Mucosa of rectum (tissue), 2 donors: ENCODE data around the gene FAM193B.

Source experiments
- H3K27ac ChIP-seq, 2 donors: one replicate each; pipeline ENCODE4 v1.7.0; 2013; ENCODE audit warnings: inconsistent platforms in 2 of 2, low read depth in 2 of 2, low read length in 2 of 2
- H3K27me3 ChIP-seq, 2 donors: one replicate each; pipeline ENCODE4 v1.7.0; 2013; ENCODE audit warnings: low read length in 2 of 2; ENCODE audit not compliant: control insufficient read depth in 2 of 2, insufficient read depth in 2 of 2
- H3K36me3 ChIP-seq, 2 donors: one replicate each; pipeline ENCODE4 v1.7.0; 2013; ENCODE audit warnings: low read length in 2 of 2; ENCODE audit not compliant: control insufficient read depth in 2 of 2, insufficient read depth in 2 of 2
- H3K4me1 ChIP-seq, 2 donors: one replicate each; pipeline ENCODE4 v1.7.0; 2013; ENCODE audit warnings: low read length in 2 of 2, mild to moderate bottlenecking in 1 of 2; ENCODE audit not compliant: control insufficient read depth in 2 of 2, insufficient read depth in 2 of 2
- H3K4me3 ChIP-seq, 2 donors: one replicate each; pipeline ENCODE4 v1.7.0; 2013; ENCODE audit warnings: low read length in 2 of 2
- H3K9ac ChIP-seq, 2 donors: one replicate each; pipeline ENCODE4 v1.7.0; 2013; ENCODE audit warnings: low read length in 2 of 2, low read depth in 1 of 2, mild to moderate bottlenecking in 1 of 2
- H3K9me3 ChIP-seq, 2 donors: one replicate each; pipeline ENCODE4 v1.7.0; 2013; ENCODE audit warnings: low read length in 2 of 2; ENCODE audit not compliant: control insufficient read depth in 2 of 2
- donor health status: healthy.
- donor health status: Normal muscosa, but diverticular disease.

The FAM193B gene

DNA sequence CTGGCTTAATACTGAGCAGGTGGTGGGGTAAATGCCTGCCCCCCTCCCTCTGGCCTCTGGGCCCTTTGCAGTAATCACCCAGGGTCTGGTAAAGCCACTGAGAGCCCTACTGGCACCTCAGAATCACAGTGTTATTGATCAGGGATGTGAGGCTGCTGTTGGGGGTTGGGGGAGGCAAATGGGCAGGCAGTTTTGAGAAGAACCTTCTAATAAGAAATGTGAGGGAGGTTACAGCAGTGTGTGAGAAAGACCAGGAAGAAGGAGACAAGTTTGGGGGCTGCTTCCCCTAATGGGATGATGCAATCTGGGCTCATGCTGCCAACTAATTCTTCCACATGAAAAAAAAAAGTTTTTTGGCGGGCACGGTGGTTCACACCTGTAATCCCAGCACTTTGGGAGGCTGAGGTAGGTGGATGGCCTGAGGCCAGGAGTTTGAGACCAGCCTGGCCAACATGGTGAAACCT lies 42.4 kb upstream of the FAM193B start:
- H3K4me3 ChIP-seq, result no peak overlapping the region
- no peaks in the 10 kb centered on the region for H3K27me3 ChIP-seq
- peaks cover 29 to 35% of the 10 kb centered on the region in 2 donors for H3K36me3 ChIP-seq
- no peaks in the 10 kb centered on the region for H3K9me3 ChIP-seq
- H3K4me1 ChIP-seq, result peaks cover 12 to 14% of the 10 kb centered on the region in 2 donors
- H3K9ac ChIP-seq, result no peak overlapping the region
- H3K27ac ChIP-seq, result no peak overlapping the region

DNA sequence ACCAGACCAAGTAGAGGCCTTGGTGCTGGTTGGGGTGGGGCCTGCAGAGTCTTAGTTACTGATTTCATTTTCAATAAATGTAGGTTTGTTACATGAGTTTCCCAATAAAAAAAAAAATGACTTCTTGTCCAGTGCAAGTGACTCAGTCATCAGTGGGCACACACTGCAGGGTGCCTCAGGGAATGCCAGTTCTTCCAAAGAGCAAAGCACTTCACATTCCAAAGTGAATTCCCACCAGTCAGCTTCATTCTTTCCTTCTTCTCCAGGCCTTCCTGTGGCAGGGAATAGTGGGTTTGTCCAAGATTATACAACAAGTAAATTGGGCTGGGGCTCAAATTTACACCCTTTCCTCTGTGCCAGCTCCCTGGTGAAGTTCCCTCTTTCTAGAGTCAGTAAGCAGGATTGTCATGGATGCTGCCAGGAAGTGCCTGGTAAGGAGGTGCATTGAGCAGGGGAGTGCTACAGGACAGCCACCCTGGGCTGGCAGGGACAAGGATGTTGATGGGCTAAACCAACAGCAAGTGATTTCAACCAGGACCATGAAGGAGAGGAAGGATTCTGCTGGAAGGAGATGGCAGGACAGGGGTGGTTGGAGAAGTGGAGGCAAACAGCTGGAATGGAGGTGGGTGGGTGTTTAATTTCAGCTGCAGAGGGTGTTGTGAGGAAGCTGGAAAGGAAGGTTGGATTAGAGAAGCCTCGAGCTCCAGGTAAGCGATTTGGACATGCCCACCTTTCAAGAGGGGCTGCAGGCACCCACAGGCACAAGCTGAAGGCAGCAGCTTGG lies 41.8 kb upstream of the FAM193B start:
- Histone ChIP-seq H3K4me3 (no peak overlapping the region), H3K4me1 (peaks cover 11 to 12% of the 10 kb centered on the region in 2 donors), H3K27me3 (no peaks in the 10 kb centered on the region), H3K9ac (no peak overlapping the region), H3K36me3 (peaks cover 29 to 35% of the 10 kb centered on the region in 2 donors), H3K27ac (no peak overlapping the region), H3K9me3 (no peaks in the 10 kb centered on the region)

DNA sequence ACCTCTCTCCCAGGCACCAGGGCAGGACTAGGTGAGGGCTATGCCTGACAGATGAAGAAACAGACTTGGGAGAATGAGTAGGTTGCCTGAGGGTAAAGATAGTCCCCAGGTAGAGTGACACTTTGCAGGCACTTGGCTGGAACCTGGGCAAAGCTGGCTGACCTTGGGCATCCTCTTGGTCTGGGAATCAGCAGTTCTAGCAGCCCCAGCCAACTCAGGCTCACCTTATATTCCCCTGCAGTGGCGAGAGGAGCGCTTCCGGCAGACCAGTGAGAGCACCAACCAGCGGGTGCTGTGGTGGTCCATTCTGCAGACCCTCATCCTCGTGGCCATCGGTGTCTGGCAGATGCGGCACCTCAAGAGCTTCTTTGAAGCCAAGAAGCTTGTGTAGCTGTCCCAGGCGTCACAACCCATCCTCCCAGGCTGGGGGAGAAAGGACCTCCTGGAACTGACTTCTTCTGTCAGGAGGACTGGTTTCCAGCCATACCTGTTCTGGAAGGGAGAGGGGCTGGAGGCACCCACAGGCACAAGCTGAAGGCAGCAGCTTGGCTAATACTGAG lies 40.7 kb upstream of the FAM193B start:
- Histone ChIP-seq H3K9ac (no peak overlapping the region), H3K27ac (no peak overlapping the region), H3K27me3 (no peaks in the 10 kb centered on the region), H3K36me3 (peaks cover 29 to 35% of the 10 kb centered on the region in 2 donors), H3K9me3 (no peaks in the 10 kb centered on the region), H3K4me3 (no peak overlapping the region), H3K4me1 (peaks cover 3 to 4% of the 10 kb centered on the region in 2 donors)

DNA sequence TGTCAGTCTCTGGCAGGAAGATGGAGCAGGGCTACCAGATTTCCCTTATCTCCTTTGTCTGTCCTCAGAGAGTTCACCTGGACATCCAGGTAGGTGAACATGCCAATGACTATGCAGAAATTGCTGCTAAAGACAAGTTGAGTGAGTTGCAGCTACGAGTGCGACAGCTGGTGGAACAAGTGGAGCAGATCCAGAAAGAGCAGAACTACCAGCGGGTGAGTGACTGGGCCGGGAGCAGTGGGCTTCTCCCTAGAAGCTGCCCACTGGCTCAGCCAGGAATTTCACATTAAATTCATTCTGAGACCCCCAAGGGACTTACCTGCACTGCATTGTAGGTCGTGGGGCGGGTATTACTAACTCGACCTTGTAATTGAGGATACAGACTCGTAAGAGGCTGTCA lies 39.7 kb upstream of the FAM193B start:
- no peaks in the 10 kb centered on the region for H3K27me3 ChIP-seq
- no peak overlapping the region for H3K9ac ChIP-seq
- peaks cover 3 to 4% of the 10 kb centered on the region in 2 donors for H3K4me1 ChIP-seq
- H3K4me3 ChIP-seq, result no peak overlapping the region
- H3K36me3 ChIP-seq, result peaks cover 29 to 35% of the 10 kb centered on the region in 2 donors
- no peaks in the 10 kb centered on the region for H3K9me3 ChIP-seq
- no peak overlapping the region for H3K27ac ChIP-seq

DNA sequence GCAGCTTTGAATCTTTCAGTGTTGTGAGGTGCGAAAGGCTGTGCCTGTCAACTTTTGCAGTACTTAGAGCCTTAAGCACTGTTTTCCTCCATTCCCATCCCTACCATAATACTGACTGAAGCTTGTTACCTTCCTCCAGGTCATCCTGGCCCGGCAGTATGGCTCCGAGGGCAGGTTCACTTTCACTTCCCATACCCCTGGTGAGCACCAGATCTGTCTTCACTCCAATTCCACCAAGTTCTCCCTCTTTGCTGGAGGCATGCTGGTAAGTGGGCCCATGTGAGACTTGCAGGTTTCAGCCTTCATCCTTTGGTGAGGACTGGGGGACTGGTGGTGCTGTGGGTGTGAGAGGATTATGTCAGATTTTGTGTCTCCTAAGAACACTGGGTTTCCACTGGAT lies 39.1 kb upstream of the FAM193B start:
- Histone ChIP-seq H3K27me3 (no peaks in the 10 kb centered on the region), H3K36me3 (peaks cover 29 to 35% of the 10 kb centered on the region in 2 donors), H3K4me3 (peak overlapping the region in 1 of 2 donors; percentile 97), H3K9ac (no peak overlapping the region), H3K9me3 (no peaks in the 10 kb centered on the region), H3K4me1 (peaks cover 3 to 4% of the 10 kb centered on the region in 2 donors), H3K27ac (no peak overlapping the region)

DNA sequence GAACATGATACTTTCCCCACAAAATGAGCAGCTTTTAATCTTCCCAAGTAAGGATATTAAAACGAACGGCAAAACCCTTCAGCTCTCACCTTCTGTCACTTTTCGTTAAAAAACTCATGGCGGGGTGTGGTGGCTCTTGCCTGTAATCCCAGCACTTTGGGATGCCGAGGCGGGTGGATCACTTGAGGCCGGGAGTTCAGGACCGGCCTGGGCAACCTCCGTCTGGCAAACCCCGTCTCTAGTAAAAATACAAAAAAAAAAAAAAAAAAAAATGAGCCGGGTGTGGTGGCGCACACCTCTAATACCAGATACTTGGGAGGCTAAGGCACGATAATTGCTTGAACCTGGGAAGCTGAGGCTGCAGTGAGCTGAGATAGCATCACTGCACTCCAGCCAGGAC lies 38.5 kb upstream of the FAM193B start:
- H3K4me1 ChIP-seq, result peaks cover 3 to 4% of the 10 kb centered on the region in 2 donors
- H3K27me3 ChIP-seq, result no peaks in the 10 kb centered on the region
- peak overlapping the region; percentile 86 to 97 for H3K4me3 ChIP-seq
- no peaks in the 10 kb centered on the region for H3K9me3 ChIP-seq
- H3K9ac ChIP-seq, result peak overlapping the region; percentile 73 to 86
- H3K36me3 ChIP-seq, result peaks cover 29 to 35% of the 10 kb centered on the region in 2 donors
- no peak overlapping the region for H3K27ac ChIP-seq

DNA sequence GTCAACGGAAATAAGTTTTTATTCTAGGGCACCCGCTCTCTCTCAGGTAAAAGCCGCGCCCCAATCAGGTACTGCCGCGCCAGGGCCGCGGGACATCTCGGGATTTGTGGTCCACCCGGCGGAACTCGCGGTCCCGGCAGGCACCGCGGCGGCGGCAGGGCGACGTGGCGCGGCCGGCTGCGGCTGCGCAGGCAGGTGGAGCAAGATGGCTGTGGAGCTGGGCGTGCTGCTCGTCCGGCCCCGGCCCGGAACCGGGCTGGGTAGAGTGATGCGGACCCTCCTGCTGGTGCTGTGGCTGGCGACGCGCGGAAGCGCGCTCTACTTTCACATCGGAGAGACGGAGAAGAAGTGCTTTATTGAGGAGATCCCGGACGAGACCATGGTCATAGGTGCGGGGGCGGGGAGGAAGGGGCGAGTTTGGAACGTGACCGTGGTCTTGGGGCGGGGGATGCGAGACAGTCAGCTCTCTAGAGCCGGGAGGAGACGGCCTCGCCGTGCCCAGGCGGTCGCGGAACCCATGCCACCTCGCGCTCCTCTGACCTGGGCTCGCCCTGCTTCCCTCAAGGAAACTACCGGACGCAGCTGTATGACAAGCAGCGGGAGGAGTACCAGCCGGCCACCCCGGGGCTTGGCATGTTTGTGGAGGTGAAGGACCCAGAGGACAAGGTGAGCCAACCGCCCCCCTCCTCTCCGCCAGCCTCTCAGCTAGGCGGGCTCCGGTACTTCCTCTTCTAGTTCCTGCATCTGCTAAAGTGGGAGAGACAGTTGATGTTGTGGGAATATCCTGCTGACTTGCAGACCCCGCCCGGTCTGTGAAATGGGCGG lies 37.9 kb upstream of the FAM193B start, which contains the start of gene TMED9:
TSS of gene TMED9 (plus strand) at position 194 of the 825 bp plus-strand sequence. CDS start at position 206, 12 bp downstream.
- H3K36me3 ChIP-seq, result peaks cover 29 to 35% of the 10 kb centered on the region in 2 donors
- no peaks in the 10 kb centered on the region for H3K27me3 ChIP-seq
- H3K9ac ChIP-seq, result peak within 1 kb of the TSS; percentile 73 to 86
- peak within 1 kb of the TSS; percentile 89 to 90 for H3K27ac ChIP-seq
- H3K4me3 ChIP-seq, result peak within 1 kb of the TSS; percentile 86 to 97
- H3K9me3 ChIP-seq, result no peaks in the 10 kb centered on the region
- peaks cover 3 to 4% of the 10 kb centered on the region in 2 donors for H3K4me1 ChIP-seq

DNA sequence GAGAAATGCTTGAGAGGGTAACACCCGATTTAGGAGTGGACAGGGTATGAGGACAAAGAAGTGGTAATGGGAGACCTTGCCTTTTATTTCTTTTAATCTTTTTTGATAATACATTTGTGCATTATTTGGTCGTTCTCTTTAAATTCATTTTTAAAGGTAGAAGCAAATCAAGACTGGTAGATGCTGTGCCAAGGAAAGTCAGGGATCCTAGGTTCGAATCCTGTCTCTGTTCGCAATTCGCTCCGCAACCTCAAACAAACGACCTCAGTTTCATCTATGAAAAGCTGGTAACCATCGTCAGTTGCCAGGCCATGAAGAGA lies 37.3 kb upstream of the FAM193B start:
- peak overlapping the region; percentile 86 to 97 for H3K4me3 ChIP-seq
- no peaks in the 10 kb centered on the region for H3K9me3 ChIP-seq
- H3K9ac ChIP-seq, result peak overlapping the region in 1 of 2 donors; percentile 73
- H3K36me3 ChIP-seq, result peaks cover 29 to 33% of the 10 kb centered on the region in 2 donors
- peak overlapping the region in 1 of 2 donors; percentile 90 for H3K27ac ChIP-seq
- no peaks in the 10 kb centered on the region for H3K27me3 ChIP-seq
- H3K4me1 ChIP-seq, result peaks cover 3 to 4% of the 10 kb centered on the region in 2 donors

DNA sequence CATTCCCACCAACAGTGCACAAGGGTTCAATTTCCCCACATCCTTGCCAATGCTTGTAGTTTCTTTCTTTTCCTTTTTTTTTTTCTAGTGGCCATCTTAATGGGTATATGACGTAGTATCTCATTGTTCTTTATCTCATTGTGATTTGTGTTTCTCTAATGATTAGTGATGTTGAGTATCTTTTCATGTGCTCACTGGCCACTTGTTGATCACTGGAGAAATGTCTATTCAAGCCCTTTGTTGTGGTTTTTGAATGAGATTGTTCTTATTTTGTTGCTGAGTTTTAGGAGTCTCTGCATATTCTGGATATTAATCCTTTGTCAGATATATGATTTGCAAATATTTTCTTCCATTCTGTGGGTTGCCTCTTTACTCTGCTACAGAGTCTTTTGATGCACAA lies 36.0 kb upstream of the FAM193B start:
- H3K27ac ChIP-seq, result no peak overlapping the region
- H3K4me3 ChIP-seq, result no peak overlapping the region
- no peak overlapping the region for H3K9ac ChIP-seq
- H3K4me1 ChIP-seq, result peaks cover 3 to 4% of the 10 kb centered on the region in 2 donors
- H3K27me3 ChIP-seq, result no peaks in the 10 kb centered on the region
- peaks cover 16 to 21% of the 10 kb centered on the region in 2 donors for H3K36me3 ChIP-seq
- no peaks in the 10 kb centered on the region for H3K9me3 ChIP-seq
